ENCODE results near the gene DPYSL3. TPM values are rescaled to one million over a fixed set of nuclear protein-coding genes. Genes with fewer than 3 reads are reported as not detected.

Gene DPYSL3
- total RNA-seq, 1 donor from 2014 or later: 165 TPM

GRCh38 chr5:147504011-147504410 lies 5.9 kb downstream of the DPYSL3 start:
- H3K9me3 Mint-ChIP-seq: no peaks in the 10 kb centered on the region
- H3K27ac Mint-ChIP-seq: no peak overlapping the region
- H3K4me3 Mint-ChIP-seq: no peak overlapping the region
- no peaks in the 10 kb centered on the region for H3K36me3 Mint-ChIP-seq
- DNase-seq (ENCODE audit: low spot score in 2 of 2, unreplicated experiment in 2 of 2): no peak
- TF ChIP-seq, protein P1, sequence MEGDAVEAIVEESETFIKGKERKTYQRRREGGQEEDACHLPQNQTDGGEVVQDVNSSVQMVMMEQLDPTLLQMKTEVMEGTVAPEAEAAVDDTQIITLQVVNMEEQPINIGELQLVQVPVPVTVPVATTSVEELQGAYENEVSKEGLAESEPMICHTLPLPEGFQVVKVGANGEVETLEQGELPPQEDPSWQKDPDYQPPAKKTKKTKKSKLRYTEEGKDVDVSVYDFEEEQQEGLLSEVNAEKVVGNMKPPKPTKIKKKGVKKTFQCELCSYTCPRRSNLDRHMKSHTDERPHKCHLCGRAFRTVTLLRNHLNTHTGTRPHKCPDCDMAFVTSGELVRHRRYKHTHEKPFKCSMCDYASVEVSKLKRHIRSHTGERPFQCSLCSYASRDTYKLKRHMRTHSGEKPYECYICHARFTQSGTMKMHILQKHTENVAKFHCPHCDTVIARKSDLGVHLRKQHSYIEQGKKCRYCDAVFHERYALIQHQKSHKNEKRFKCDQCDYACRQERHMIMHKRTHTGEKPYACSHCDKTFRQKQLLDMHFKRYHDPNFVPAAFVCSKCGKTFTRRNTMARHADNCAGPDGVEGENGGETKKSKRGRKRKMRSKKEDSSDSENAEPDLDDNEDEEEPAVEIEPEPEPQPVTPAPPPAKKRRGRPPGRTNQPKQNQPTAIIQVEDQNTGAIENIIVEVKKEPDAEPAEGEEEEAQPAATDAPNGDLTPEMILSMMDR (IDR thresholded peaks at IDR 0.05; ENCODE audit: unreplicated experiment): no peak
- H3K27me3 Mint-ChIP-seq (ENCODE audit: low read depth): peaks cover 18% of the 10 kb centered on the region
- H3K4me1 Mint-ChIP-seq: peaks cover 24% of the 10 kb centered on the region

DNA sequence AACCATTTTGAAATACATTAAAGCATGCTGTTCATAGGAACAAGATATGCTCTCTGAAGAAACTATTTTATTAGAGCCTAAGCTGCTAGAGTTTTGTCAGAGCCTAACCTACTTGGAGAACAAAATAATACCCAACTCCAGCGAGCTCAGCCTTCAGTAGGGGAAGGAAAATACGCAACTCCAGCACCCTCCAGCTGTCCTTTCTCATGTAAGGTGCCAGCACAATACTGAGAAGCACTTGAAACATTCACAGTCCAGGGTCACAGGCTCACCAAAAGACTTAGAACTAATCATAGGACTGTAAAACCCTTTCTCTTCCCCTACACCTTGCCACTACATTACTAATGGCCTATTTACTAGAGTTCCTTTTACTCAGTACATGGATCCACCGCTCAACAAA lies 18.9 kb downstream of the DPYSL3 start:
- Mint-ChIP-seq H3K27me3 (ENCODE audit: low read depth) (no peaks in the 10 kb centered on the region), H3K4me3 (no peak overlapping the region), H3K4me1 (peaks cover 6% of the 10 kb centered on the region), H3K9me3 (peaks cover 7% of the 10 kb centered on the region), H3K27ac (no peak overlapping the region), H3K36me3 (no peaks in the 10 kb centered on the region)
- DNase-seq (ENCODE audit: low spot score in 2 of 2, unreplicated experiment in 2 of 2): no peak
- TF ChIP-seq, protein P1 (IDR thresholded peaks at IDR 0.05; ENCODE audit: unreplicated experiment): no peak

GRCh38 chr5:147487031-147487750 lies 22.7 kb downstream of the DPYSL3 start:
- Mint-ChIP-seq H3K27me3 (ENCODE audit: low read depth) (no peaks in the 10 kb centered on the region), H3K4me1 (peaks cover 35% of the 10 kb centered on the region), H3K36me3 (no peaks in the 10 kb centered on the region), H3K27ac (peak overlapping the region; percentile 18), H3K4me3 (no peak overlapping the region), H3K9me3 (peaks cover 7% of the 10 kb centered on the region)
- TF ChIP-seq, protein P1 (IDR thresholded peaks at IDR 0.05; ENCODE audit: unreplicated experiment): no peak
- no peak for DNase-seq (ENCODE audit: low spot score in 2 of 2, unreplicated experiment in 2 of 2)

DNA sequence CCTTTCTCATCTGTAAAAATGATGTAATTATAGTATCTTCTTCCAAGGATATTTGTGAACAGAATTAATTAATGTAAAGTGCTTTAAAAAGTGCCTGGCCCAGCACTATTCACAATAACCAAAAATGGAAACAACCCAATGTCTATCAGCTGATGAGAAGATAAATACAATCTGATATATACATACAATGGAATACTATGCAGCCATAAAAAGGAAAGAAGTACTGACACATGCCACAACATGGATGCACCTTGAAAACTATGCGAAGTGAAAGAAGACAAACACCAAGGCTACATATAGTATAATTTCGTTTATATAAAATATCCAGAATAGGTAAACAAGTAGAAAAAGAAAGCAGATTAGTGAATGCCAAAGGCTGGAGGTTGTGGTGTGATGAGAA lies 24.1 kb downstream of the DPYSL3 start:
- Mint-ChIP-seq H3K4me3 (no peak overlapping the region), H3K27ac (no peak overlapping the region), H3K36me3 (no peaks in the 10 kb centered on the region), H3K27me3 (ENCODE audit: low read depth) (no peaks in the 10 kb centered on the region), H3K4me1 (peaks cover 41% of the 10 kb centered on the region), H3K9me3 (no peaks in the 10 kb centered on the region)
- no peak for DNase-seq (ENCODE audit: low spot score in 2 of 2, unreplicated experiment in 2 of 2)
- TF ChIP-seq, protein P1 (IDR thresholded peaks at IDR 0.05; ENCODE audit: unreplicated experiment): no peak

- DNase-seq (ENCODE audit: low spot score in 2 of 2, unreplicated experiment in 2 of 2): no peak
Observed at GRCh38 chr5:147485046-147485445, 24.8 kb downstream of the DPYSL3 start.

More at GRCh38 chr5:147485046-147485445, 24.8 kb downstream of the DPYSL3 start:
- Mint-ChIP-seq H3K9me3 (no peaks in the 10 kb centered on the region), H3K27ac (peak overlapping the region; percentile 86), H3K4me1 (peaks cover 41% of the 10 kb centered on the region), H3K4me3 (no peak overlapping the region), H3K36me3 (no peaks in the 10 kb centered on the region), H3K27me3 (ENCODE audit: low read depth) (no peaks in the 10 kb centered on the region)
- TF ChIP-seq, protein P1 (IDR thresholded peaks at IDR 0.05; ENCODE audit: unreplicated experiment): no peak

Measured in mesothelial cell of epicardium (in vitro differentiated cells).